ENCODE measurements around the gene SMIM33.
"Not testable (repeated sequence)": the region's sequence is repeated elsewhere in the genome, so short reads cannot be mapped to it uniquely, and the experiment has no call there.

SMIM33 gene

GRCh38 chr5:139457241-139457640 lies 13.6 kb upstream of the SMIM33 start:
- DNase-seq (ENCODE audit: low spot score), result no peak

DNA sequence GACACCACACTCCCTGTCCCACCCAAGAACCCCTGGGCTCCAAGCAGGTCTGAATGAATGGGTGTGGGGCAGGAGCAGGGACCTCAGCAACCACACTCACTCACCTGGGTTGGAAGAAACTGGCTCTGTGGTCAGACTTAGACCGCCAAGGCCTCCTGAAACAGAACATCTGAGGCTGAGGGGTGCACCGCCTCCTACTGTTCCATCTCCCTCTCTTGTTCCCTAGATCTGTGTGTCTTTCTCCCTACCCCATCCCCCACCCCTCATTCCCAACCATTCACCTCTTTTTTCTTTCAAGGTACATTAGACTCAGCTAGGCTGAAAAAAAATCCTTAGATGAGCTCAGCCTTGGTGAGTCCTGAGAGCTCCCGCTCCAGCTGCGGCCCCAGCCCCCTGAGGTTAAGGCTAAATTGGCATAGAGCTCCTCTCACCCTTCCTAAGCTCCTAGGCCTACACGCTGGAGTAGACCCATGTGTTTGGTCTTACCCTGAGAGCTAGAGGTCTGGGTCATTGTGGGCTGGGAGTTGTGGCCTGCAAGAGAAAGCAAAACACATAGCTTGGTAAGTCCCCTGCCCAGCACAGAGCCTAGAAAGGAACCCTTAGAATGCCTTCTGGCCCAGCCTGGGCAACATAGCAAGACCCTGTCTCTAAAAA lies 13.0 kb upstream of the SMIM33 start:
- no peak for DNase-seq (ENCODE audit: low spot score)

DNA sequence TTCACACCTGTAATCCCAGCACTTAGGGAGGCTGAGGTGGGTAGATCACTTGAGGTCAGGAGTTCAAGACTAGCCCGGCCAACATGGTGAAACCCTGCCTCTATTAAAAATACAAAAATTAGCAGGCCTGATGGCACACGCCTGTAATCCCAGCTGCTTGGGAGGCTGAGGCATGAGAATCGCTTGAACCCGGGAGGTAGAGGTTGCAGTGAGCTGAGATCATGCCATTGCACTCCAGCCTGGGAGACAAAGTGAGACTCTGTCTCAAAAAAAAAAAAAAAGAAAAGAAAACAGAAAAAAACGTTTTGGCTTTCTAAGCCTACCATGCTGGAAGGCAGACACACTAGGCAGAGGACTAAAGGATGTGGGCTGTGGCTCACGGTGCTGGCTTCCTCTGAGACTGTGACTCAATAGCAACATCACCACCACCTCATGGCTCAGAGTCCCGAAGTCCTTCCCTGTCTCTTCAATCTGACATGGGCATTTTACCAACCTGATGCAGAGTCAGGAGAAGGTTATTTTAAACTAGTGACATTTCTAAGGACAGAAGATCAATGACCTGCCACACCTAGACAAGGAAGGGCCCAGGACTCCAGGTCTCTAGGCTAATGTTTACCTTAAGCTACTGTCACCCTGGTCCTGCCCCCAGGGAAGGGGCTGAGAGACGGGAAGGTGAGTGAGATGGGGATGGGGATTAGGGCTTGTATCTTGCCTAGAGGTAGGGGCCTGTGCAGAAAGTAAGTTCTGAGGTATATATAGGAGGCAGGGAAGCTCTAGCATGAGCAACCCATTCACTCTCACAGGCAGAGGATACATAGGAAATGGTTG lies 12.0 kb upstream of the SMIM33 start:
- peak; percentile 82 for DNase-seq (ENCODE audit: low spot score)

DNA sequence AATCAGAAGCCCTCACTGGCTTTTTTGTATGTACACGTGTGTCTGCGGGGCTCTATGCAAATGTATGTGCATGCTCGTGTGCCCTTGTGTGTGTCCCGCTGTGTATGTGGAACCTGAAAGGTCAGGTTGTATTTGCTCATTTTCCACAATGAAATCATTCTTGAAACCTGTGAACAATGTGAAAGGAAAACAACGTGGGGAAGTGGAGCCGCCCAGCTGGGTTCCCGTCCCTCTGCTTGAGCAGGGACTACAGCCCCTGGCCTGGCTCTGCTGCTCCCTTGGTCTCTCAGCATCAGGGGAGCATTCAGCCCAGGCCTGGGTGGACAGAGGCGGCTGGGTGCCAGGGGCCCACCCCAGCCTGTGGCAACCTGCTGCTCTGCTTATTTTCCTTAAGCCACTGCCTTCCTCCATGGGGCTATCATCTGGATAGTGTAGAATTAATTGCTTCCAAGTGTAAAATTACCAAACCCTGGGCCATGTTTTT lies 11.3 kb upstream of the SMIM33 start:
- no peak for DNase-seq (ENCODE audit: low spot score)

DNA sequence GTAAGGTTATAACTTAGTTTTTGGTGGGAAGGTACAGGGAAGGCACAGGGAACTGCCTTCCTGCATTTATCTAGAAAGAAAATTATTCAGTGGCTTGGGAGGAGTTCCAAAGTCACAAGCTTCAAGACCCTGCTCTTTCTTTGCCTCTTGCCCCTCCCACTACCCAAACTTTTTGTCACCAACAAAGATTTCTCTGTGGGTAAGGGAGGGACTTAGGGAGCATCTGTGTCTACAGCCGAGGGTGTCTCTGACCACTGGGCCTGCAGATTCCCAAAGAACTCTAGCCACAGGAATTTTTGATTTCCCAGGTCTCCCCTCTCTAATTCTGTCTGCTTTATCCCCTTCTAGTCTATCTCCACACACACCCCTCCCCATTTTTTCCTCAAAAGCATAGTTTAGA lies 10.3 kb upstream of the SMIM33 start:
- no peak for DNase-seq (ENCODE audit: low spot score)

DNA sequence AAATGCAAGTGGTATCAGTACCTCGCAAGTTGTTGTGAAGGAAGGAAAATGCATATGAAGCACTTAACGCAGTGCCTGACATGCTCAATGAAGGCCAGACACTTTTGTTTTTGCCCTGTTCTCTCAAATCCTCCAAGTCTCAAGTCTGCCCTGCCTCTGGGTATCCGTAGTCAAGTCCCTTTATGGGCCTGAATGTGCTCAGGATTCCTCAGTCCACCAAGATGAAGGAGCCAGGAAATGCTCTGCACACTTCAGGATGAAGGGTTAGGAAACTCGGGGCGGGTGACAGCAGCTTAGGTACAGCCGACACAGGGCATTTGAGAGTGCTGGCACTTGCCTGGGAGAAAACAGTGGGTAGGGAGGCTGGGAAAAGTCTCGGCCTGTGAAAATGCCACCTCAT lies 9.6 kb upstream of the SMIM33 start:
- no peak for DNase-seq (ENCODE audit: low spot score)

DNA sequence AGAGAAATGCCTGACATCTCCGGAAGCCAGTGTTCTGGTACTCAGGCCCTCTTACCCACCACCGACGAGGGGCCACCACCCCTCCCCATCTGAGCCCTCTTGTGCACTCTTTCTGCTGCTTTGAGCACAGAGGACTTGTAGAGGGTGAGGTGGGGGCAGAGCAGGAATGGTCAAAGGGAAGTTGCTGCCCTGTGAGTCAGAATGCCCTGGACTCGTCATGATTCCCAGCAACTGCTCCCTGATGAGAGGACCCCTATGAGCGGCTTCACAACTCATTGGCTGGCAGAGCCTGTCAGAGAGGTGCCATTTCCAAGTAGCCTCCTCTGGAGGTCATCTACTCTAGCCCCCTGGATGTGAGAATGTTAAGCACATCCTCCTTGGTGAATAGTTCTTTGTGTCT lies 9.1 kb upstream of the SMIM33 start:
- peak; percentile 56 for DNase-seq (ENCODE audit: low spot score)

GRCh38 chr5:139462586-139463276 lies 8.1 kb upstream of the SMIM33 start, which contains the start of gene ECSCR:
TSS of gene ECSCR (minus strand) at chr5:139462743. CDS start at chr5:139462670, 73 bp downstream.
- no peak for DNase-seq (ENCODE audit: low spot score)

- no peak for DNase-seq (ENCODE audit: low spot score)
These were observed 2.3 kb upstream of the SMIM33 start for GRCh38 chr5:139468421-139468931.

- no peak for DNase-seq (ENCODE audit: low spot score)
These were observed 1.7 kb downstream of the SMIM33 start for GRCh38 chr5:139472386-139473030.

GRCh38 chr5:139473105-139473504 lies 2.3 kb downstream of the SMIM33 start:
- no peak for DNase-seq (ENCODE audit: low spot score)

GRCh38 chr5:139473565-139473964 lies 2.8 kb downstream of the SMIM33 start:
- DNase-seq (ENCODE audit: low spot score), result no peak

GRCh38 chr5:139474890-139475791 lies 4.3 kb downstream of the SMIM33 start:
- DNase-seq (ENCODE audit: low spot score), result no peak

GRCh38 chr5:139475865-139476617 lies 5.2 kb downstream of the SMIM33 start:
- DNase-seq (ENCODE audit: low spot score), result no peak

DNA sequence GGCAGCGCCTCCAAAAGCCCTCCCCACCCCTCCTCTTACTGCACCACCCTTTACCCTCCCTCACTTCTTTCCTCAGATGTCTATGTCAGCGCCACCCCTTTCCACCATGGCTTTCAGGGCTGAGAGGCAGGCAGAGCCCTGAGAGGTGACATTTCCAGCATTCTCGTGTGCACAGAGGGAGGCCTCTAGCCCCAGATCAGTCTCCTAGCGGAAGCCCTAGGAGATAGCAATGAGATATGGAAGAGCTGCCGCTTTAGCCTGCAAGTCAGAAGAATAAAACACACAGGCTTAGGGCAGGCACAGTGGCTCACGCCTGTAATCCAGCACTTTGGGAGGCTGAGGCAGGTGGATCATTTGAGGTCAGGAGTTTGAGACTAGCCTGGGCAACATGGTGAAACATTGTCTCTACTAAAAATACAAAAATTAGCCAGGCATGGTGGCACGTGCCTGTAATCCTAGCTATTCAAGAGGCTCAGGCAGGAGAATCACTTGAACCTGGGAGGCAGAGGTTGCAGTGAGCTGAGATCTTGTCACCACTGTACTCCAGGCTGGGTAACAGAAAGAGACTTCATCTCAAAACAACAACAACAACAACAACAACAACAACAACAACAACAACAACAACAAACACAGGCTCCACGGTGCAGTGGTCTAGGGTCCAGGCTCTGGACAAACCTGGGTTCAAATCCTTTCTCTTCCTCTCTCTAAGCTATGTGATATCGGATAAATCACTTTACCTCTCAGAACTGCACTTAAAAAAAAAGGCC lies 8.0 kb downstream of the SMIM33 start:
- not testable (repeated sequence) for DNase-seq (ENCODE audit: low spot score)

DNA sequence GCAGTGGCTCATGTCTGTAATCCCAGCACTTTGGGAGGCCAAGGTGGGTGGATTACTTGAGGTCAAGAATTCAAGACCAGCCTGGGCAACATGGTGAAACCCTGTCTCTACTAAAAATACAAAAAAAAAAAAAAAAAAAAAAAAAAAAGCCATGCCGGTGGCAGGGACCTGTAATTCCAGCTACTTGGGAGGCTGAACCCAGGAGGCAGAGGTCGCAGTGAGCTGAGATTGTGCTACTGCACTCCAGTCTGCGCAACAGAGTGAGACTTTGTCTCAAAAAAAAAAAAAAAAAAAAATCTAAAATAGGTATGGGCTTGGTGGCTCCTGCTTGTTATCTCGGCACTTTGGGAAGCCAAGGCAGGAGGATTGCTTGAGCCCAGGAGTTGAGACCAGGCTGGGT lies 8.9 kb downstream of the SMIM33 start:
- not testable (repeated sequence) for DNase-seq (ENCODE audit: low spot score)

DNA sequence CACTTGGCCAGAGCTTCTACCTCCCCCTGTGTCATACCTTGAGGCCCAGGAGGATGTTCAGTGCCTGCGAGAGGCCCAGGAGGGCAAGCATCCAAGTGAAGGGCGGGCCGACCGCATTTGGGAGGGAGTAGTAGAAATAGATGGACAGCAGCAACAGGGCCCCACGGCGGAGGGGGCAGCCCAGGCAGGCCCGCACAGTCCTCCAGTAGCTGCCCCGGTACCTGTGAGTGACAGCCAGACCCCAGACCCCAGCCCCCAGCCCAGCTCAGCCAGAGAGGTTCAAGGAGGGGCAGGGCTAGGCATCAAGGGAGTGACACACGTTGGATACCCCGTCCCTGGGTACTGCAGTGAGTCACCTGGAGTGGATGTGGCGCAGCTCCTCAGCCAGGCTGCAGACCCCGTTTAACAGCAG lies 10.3 kb downstream of the SMIM33 start:
- DNase-seq (ENCODE audit: low spot score), result peak; percentile 68

- DNase-seq (ENCODE audit: low spot score), result peak; percentile 70
These were observed 10.8 kb downstream of the SMIM33 start for GRCh38 chr5:139481580-139482049.

Data from GM03348 (cell line).